Left lung (tissue), 10 donors: ENCODE data around the gene ERVH48-1. TPM values are rescaled to one million over a fixed set of nuclear protein-coding genes. Genes with fewer than 3 reads are reported as not detected.
"Not testable (repeated sequence)": the region's sequence is repeated elsewhere in the genome, so short reads cannot be mapped to it uniquely, and the experiment has no call there.

Source experiments
- ATAC-seq: fragments of 200-7000 bp; cut with Tn5 transposase; one replicate; pipeline ENCODE4 v1.9.1; 2020; ENCODE audit warnings: moderate library complexity
- DNase-seq, 4 donors: peaks; one replicate each; pipeline ENCODE4 v3.0.0-alpha.2; 2013 to 2020
- H3K27ac ChIP-seq, 2 donors: fragments of 200-600 bp; sonication (generic) in 1 of 2; one replicate each; pipeline versions ENCODE4 v1.5.0 to v1.8.0; 2020 to 2021
- H3K27me3 ChIP-seq, 2 donors: fragments of 200-600 bp; sonication (generic) in 1 of 2; one replicate each; pipeline versions ENCODE4 v1.5.0 to v1.8.0; 2020 to 2021
- H3K36me3 ChIP-seq, 2 donors: fragments of 200-600 bp; sonication (generic) in 1 of 2; one replicate each; pipeline versions ENCODE4 v1.5.0 to v1.8.0; 2020 to 2021
- H3K4me1 ChIP-seq, 2 donors: fragments of 200-600 bp; one replicate each; pipeline ENCODE4 v1.8.0; 2021
- H3K4me3 ChIP-seq, 2 donors: fragments of 200-600 bp; sonication (generic) in 1 of 2; one replicate each; pipeline versions ENCODE4 v1.5.0 to v1.8.0; 2020 to 2021; ENCODE audit warnings: mild to moderate bottlenecking in 1 of 2
- H3K9me3 ChIP-seq, 2 donors: fragments of 200-600 bp; sonication (generic) in 1 of 2; one replicate each; pipeline versions ENCODE4 v1.5.0 to v1.8.0; 2020 to 2021
- CTCF ChIP-seq, 2 donors: fragments of 200-600 bp; sonication (generic) in 1 of 2; IDR thresholded peaks; one replicate each; pipeline versions ENCODE4 v1.5.0 to v1.8.0; 2021; ENCODE audit warnings: antibody characterized with exemption in 2 of 2
- intact Hi-C, 2 donors: fragments of 100-400 bp; cut with DNase I; formaldehyde crosslinking; loops; one replicate each; pipeline versions ENCODE4 v1.11.2 to v1.14.2; 2022
- polyA plus RNA-seq, 6 donors: library from polyadenylated mRNA; unstranded; fragments of 120-200 nt; gene quantifications; one replicate each; pipeline ENCODE4 v1.2.1, GENCODE V29; 2013; ENCODE audit not compliant: insufficient read length in 6 of 6
- total RNA-seq, 2 donors: library from RNA; stranded (reverse); fragmentation: NEBNext Ultra II Directional; extraction: Animal tissue kit (Norgen Biotek cat#: 25700); gene quantifications; one replicate each; pipeline ENCODE4 v1.2.1, GENCODE V29; 2021
- donor health status: DM: no; HTN: yes; CAD: no.
- donor health status: DM: no; HTN: no; CAD: no.

ERVH48-1 gene
- total and polyA plus RNA-seq, 8 donors: 1.9 to 2.9 (median 2.4) TPM; not detected in 2

- Histone ChIP-seq H3K9me3 (no peaks in the 10 kb centered on the region), H3K4me3 (no peak overlapping the region), H3K27ac (no peak overlapping the region), H3K27me3 (no peaks in the 10 kb centered on the region), H3K36me3 (no peaks in the 10 kb centered on the region), H3K4me1 (peaks cover 3 to 8% of the 10 kb centered on the region in 2 donors)
- no peak for TF ChIP-seq CTCF (IDR thresholded peaks at IDR 0.05)
- ATAC-seq (no peak), DNase-seq (no peak)
- intact Hi-C loops: no loop called here
Measured at GRCh38 chr21:42942244-42942643, 16.8 kb upstream of the ERVH48-1 start.

- ATAC-seq: no peak
- no peaks in the 10 kb centered on the region for H3K36me3 ChIP-seq
- H3K27me3 ChIP-seq: no peaks in the 10 kb centered on the region
- intact Hi-C loops: no loop called here
- H3K4me3 ChIP-seq: no peak overlapping the region
- no peaks in the 10 kb centered on the region for H3K9me3 ChIP-seq
- no peak for DNase-seq
- peaks cover 3 to 8% of the 10 kb centered on the region in 2 donors for H3K4me1 ChIP-seq
- H3K27ac ChIP-seq: no peak overlapping the region
- TF ChIP-seq CTCF (IDR thresholded peaks at IDR 0.05): no peak
Measured at GRCh38 chr21:42941696-42942085, 16.3 kb upstream of the ERVH48-1 start.

- ATAC-seq: peak; percentile 93
- no peaks in the 10 kb centered on the region for H3K36me3 ChIP-seq
- intact Hi-C loops: no loop called here
Measured at GRCh38 chr21:42939582-42940413, 14.4 kb upstream of the ERVH48-1 start.

GRCh38 chr21:42938606-42938995, 13.2 kb upstream of the ERVH48-1 start:
- ATAC-seq, intact Hi-C loops, H3K9me3 ChIP-seq, H3K4me3 ChIP-seq, H3K36me3 ChIP-seq, H3K27ac ChIP-seq, H3K4me1 ChIP-seq, H3K27me3 ChIP-seq: not testable (repeated sequence)
- DNase-seq: peak in 1 of 4 donors; percentile 11

More at GRCh38 chr21:42939582-42940413, 14.4 kb upstream of the ERVH48-1 start:
- no peaks in the 10 kb centered on the region for H3K9me3 ChIP-seq
- H3K4me1 ChIP-seq: peaks cover 3 to 8% of the 10 kb centered on the region in 2 donors
- H3K27me3 ChIP-seq: no peaks in the 10 kb centered on the region
- H3K4me3 ChIP-seq: no peak overlapping the region
- DNase-seq: peak in 3 of 4 donors; percentile 57 to 96 (median 95)
- TF ChIP-seq CTCF (IDR thresholded peaks at IDR 0.05): no peak
- peak overlapping the region; percentile 23 to 31 for H3K27ac ChIP-seq

- Histone ChIP-seq H3K27ac (no peak overlapping the region), H3K4me1 (peaks cover 3 to 8% of the 10 kb centered on the region in 2 donors), H3K27me3 (no peaks in the 10 kb centered on the region), H3K9me3 (no peaks in the 10 kb centered on the region), H3K4me3 (no peak overlapping the region), H3K36me3 (no peaks in the 10 kb centered on the region)
- peak in 2 of 4 donors; percentile 18 to 39 for DNase-seq
- no peak for TF ChIP-seq CTCF (IDR thresholded peaks at IDR 0.05)
- intact Hi-C loops: no loop called here
- no peak for ATAC-seq
Measured at GRCh38 chr21:42937960-42938605, 12.7 kb upstream of the ERVH48-1 start.

- H3K27ac ChIP-seq, intact Hi-C loops, H3K9me3 ChIP-seq, ATAC-seq, H3K4me1 ChIP-seq, H3K36me3 ChIP-seq, H3K4me3 ChIP-seq, DNase-seq, H3K27me3 ChIP-seq: not testable (repeated sequence)
Measured at GRCh38 chr21:42937034-42937940, 11.9 kb upstream of the ERVH48-1 start.

- H3K4me3 ChIP-seq, H3K36me3 ChIP-seq, DNase-seq, H3K9me3 ChIP-seq, intact Hi-C loops, ATAC-seq, H3K27ac ChIP-seq, H3K4me1 ChIP-seq, H3K27me3 ChIP-seq: not testable (repeated sequence)
Measured at GRCh38 chr21:42936360-42936759, 10.9 kb upstream of the ERVH48-1 start.

- intact Hi-C loops, H3K4me3 ChIP-seq, H3K4me1 ChIP-seq, H3K27ac ChIP-seq, H3K9me3 ChIP-seq, ATAC-seq, DNase-seq, H3K27me3 ChIP-seq, H3K36me3 ChIP-seq: not testable (repeated sequence)
Measured at GRCh38 chr21:42933973-42934372, 8.5 kb upstream of the ERVH48-1 start.
